NCI-H1436 (cell line): ENCODE measurements around the gene BICC1.

ENCODE experiments used
- DNase-seq: peaks from one replicate; lab custom pipeline; 2025; lab: John Stamatoyannopoulos, UW

BICC1 gene

GRCh38 chr10:58779594-58779993 lies 266.9 kb downstream of the BICC1 start:
- no peak for DNase-seq

GRCh38 chr10:58780476-58780875 lies 267.8 kb downstream of the BICC1 start:
- no peak for DNase-seq

- peak; percentile 29 for DNase-seq
Measured at GRCh38 chr10:58781873-58782488, 269.3 kb downstream of the BICC1 start.

GRCh38 chr10:58782876-58783851 lies 270.5 kb downstream of the BICC1 start:
- no peak for DNase-seq

- DNase-seq, result no peak
Measured at GRCh38 chr10:58784361-58784760, 271.7 kb downstream of the BICC1 start.

- DNase-seq, result no peak
Measured at GRCh38 chr10:58785354-58785753, 272.7 kb downstream of the BICC1 start.

- DNase-seq, result no peak
Measured at GRCh38 chr10:58791137-58791536, 278.5 kb downstream of the BICC1 start.

GRCh38 chr10:58795560-58795959 lies 282.9 kb downstream of the BICC1 start:
- DNase-seq, result no peak

- no peak for DNase-seq
Measured at GRCh38 chr10:58796242-58796641, 283.6 kb downstream of the BICC1 start.

GRCh38 chr10:58796824-58797223 lies 284.2 kb downstream of the BICC1 start:
- DNase-seq, result peak; percentile 53

- DNase-seq, result no peak
Measured at GRCh38 chr10:58797356-58797755, 284.7 kb downstream of the BICC1 start.

GRCh38 chr10:58802047-58802446 lies 289.4 kb downstream of the BICC1 start:
- DNase-seq, result no peak

GRCh38 chr10:58806323-58806722 lies 293.7 kb downstream of the BICC1 start:
- no peak for DNase-seq

- DNase-seq, result no peak
Measured at GRCh38 chr10:58806970-58807628, 294.4 kb downstream of the BICC1 start.

- no peak for DNase-seq
Measured at GRCh38 chr10:58807629-58808022, 295.0 kb downstream of the BICC1 start.

GRCh38 chr10:58810751-58811150 lies 298.1 kb downstream of the BICC1 start:
- no peak for DNase-seq

GRCh38 chr10:58813573-58813972 lies 300.9 kb downstream of the BICC1 start:
- DNase-seq, result no peak

- no peak for DNase-seq
Measured at GRCh38 chr10:58817201-58817846, 304.7 kb downstream of the BICC1 start.

- DNase-seq, result no peak
Measured at GRCh38 chr10:58818900-58819299, 306.2 kb downstream of the BICC1 start.

- no peak for DNase-seq
Measured at GRCh38 chr10:58820386-58820785, 307.7 kb downstream of the BICC1 start.

- no peak for DNase-seq
Measured at GRCh38 chr10:58820861-58821751, 308.4 kb downstream of the BICC1 start.
